Muscle of arm (tissue), 12 donors: ENCODE results near the gene TCF7L1. TPM values are rescaled to one million over a fixed set of nuclear protein-coding genes. Genes with fewer than 3 reads are reported as not detected.

Experiments
- DNase-seq: peaks from one replicate; pipeline ENCODE4 v3.0.0-alpha.2; 2013
- polyA plus RNA-seq, 12 donors: library from polyadenylated mRNA; unstranded; fragments of 120-200 nt; gene quantifications; one replicate each; pipeline ENCODE4 v1.2.1, GENCODE V29; 2013; ENCODE audit not compliant: insufficient read length in 12 of 12

Gene TCF7L1
- polyA plus RNA-seq, 12 donors: 28.2 to 77.7 (median 35.4) TPM; not detected in 1

- no peak for DNase-seq
Measured at GRCh38 chr2:85247610-85248009, 114.4 kb downstream of the TCF7L1 start.

- DNase-seq: peak; percentile 68
Measured at GRCh38 chr2:85248773-85249509, 115.7 kb downstream of the TCF7L1 start.

GRCh38 chr2:85250045-85250444, 116.9 kb downstream of the TCF7L1 start:
- DNase-seq: no peak

GRCh38 chr2:85251070-85251616, 118.0 kb downstream of the TCF7L1 start:
- no peak for DNase-seq

- DNase-seq: no peak
Measured at GRCh38 chr2:85253890-85254289, 120.7 kb downstream of the TCF7L1 start.

- DNase-seq: no peak
Measured at GRCh38 chr2:85254540-85255300, 121.5 kb downstream of the TCF7L1 start.

- no peak for DNase-seq
Measured at GRCh38 chr2:85255456-85255812, 122.2 kb downstream of the TCF7L1 start.

- DNase-seq: peak; percentile 72
Measured at GRCh38 chr2:85255813-85256594, 122.8 kb downstream of the TCF7L1 start.

GRCh38 chr2:85257359-85257969, 124.3 kb downstream of the TCF7L1 start:
- DNase-seq: no peak

GRCh38 chr2:85257970-85258605, 124.9 kb downstream of the TCF7L1 start:
- DNase-seq: no peak

GRCh38 chr2:85259101-85259590, 126.0 kb downstream of the TCF7L1 start:
- DNase-seq: no peak

- no peak for DNase-seq
Measured at GRCh38 chr2:85259879-85260278, 126.7 kb downstream of the TCF7L1 start.

- no peak for DNase-seq
Measured at GRCh38 chr2:85263591-85263990, 130.4 kb downstream of the TCF7L1 start.

GRCh38 chr2:85264471-85264870, 131.3 kb downstream of the TCF7L1 start:
- no peak for DNase-seq

GRCh38 chr2:85265304-85265703, 132.1 kb downstream of the TCF7L1 start:
- peak; percentile 86 for DNase-seq

- DNase-seq: peak; percentile 65
Measured at GRCh38 chr2:85266146-85267041, 133.2 kb downstream of the TCF7L1 start.

GRCh38 chr2:85269959-85270358, 136.8 kb downstream of the TCF7L1 start:
- peak; percentile 72 for DNase-seq

GRCh38 chr2:85272357-85272756, 139.2 kb downstream of the TCF7L1 start:
- DNase-seq: no peak

- DNase-seq: no peak
Measured at GRCh38 chr2:85273738-85274731, 140.8 kb downstream of the TCF7L1 start.
